H9 (cell line): ENCODE results near the gene JPT2. TPM values are rescaled to one million over a fixed set of nuclear protein-coding genes. Genes with fewer than 3 reads are reported as not detected.

ENCODE experiments used
- DNase-seq: peaks from one replicate; pipeline ENCODE4 v3.0.0-alpha.2; 2017
- H2AFZ ChIP-seq: one replicate; pipeline ENCODE4 v1.6.1; 2013; ENCODE audit warnings: mild to moderate bottlenecking, low read length, control low read depth, moderate library complexity
- H2AK5ac ChIP-seq: 2 replicates; pipeline ENCODE4 v1.6.1; 2013; ENCODE audit warnings: low read length, control low read depth, mixed read lengths; ENCODE audit not compliant: insufficient read length
- H2BK120ac ChIP-seq: one replicate; pipeline ENCODE4 v1.6.1; 2013; ENCODE audit warnings: low read depth, mild to moderate bottlenecking, low read length, control low read depth, inconsistent platforms; ENCODE audit not compliant: poor library complexity, severe bottlenecking
- H2BK12ac ChIP-seq: 2 replicates; pipeline ENCODE4 v1.6.1; 2013; ENCODE audit warnings: low read length, control low read depth, mixed read lengths, low read depth; ENCODE audit not compliant: insufficient read length
- H2BK15ac ChIP-seq: 2 replicates; pipeline ENCODE4 v1.6.1; 2013; ENCODE audit warnings: low read depth, low read length, control low read depth
- H2BK20ac ChIP-seq: one replicate; pipeline ENCODE4 v1.6.1; 2013; ENCODE audit warnings: low read depth, mild to moderate bottlenecking, low read length, control low read depth, inconsistent platforms; ENCODE audit not compliant: poor library complexity, severe bottlenecking
- H2BK5ac ChIP-seq: 2 replicates; pipeline ENCODE4 v1.6.1; 2013; ENCODE audit warnings: low read length, control low read depth, mixed read lengths; ENCODE audit not compliant: insufficient read length
- H3K14ac ChIP-seq: 2 replicates; pipeline ENCODE4 v1.6.1; 2013; ENCODE audit warnings: low read length, control low read depth; ENCODE audit not compliant: insufficient read depth
- H3K18ac ChIP-seq: 2 replicates; pipeline ENCODE4 v1.6.1; 2013; ENCODE audit warnings: low read depth, mild to moderate bottlenecking, mixed read lengths, low read length, control low read depth; ENCODE audit not compliant: insufficient read length
- H3K23ac ChIP-seq: 2 replicates; pipeline ENCODE4 v1.6.1; 2013; ENCODE audit warnings: low read length, control low read depth, mixed read lengths, low read depth; ENCODE audit not compliant: insufficient read length
- H3K23me2 ChIP-seq: 2 replicates; pipeline ENCODE4 v1.6.1; 2013; ENCODE audit warnings: low read depth, mild to moderate bottlenecking, mixed read lengths, low read length, control low read depth; ENCODE audit not compliant: insufficient read length, poor library complexity, severe bottlenecking
- H3K27ac ChIP-seq: 2 replicates; pipeline ENCODE4 v1.5.1; 2013; ENCODE audit warnings: low read length, control low read depth, mixed read lengths, low read depth; ENCODE audit not compliant: insufficient read length
- H3K27me3 ChIP-seq: 2 replicates; pipeline ENCODE4 v1.6.1; 2013; ENCODE audit warnings: low read length, control low read depth, inconsistent platforms; ENCODE audit not compliant: insufficient read depth
- H3K4ac ChIP-seq: 2 replicates; pipeline ENCODE4 v1.6.1; 2013; ENCODE audit warnings: low read depth, mild to moderate bottlenecking, control low read depth, inconsistent platforms, low read length, moderate library complexity
- H3K4me1 ChIP-seq: 2 replicates; pipeline ENCODE4 v1.6.1; 2013; ENCODE audit warnings: low read length, control low read depth, inconsistent platforms; ENCODE audit not compliant: insufficient read depth
- H3K4me2 ChIP-seq: 2 replicates; pipeline ENCODE4 v1.6.1; 2013; ENCODE audit warnings: low read length, control low read depth, mixed read lengths; ENCODE audit not compliant: insufficient read length, insufficient read depth
- H3K56ac ChIP-seq: 2 replicates; pipeline ENCODE4 v1.6.1; 2013; ENCODE audit warnings: low read depth, mild to moderate bottlenecking, mixed read lengths, low read length, control low read depth; ENCODE audit not compliant: insufficient read length
- H3K79me1 ChIP-seq: 2 replicates; pipeline ENCODE4 v1.6.1; 2013; ENCODE audit warnings: low read depth, mild to moderate bottlenecking, moderate library complexity, low read length, control low read depth, inconsistent platforms; ENCODE audit not compliant: insufficient read depth, poor library complexity, severe bottlenecking
- H3K79me2 ChIP-seq: 2 replicates; pipeline ENCODE4 v1.6.1; 2013; ENCODE audit warnings: low read length, control low read depth, inconsistent platforms; ENCODE audit not compliant: insufficient read depth
- H3K9ac ChIP-seq: 2 replicates; pipeline ENCODE4 v1.6.1; 2013; ENCODE audit warnings: low read length, control low read depth, mixed read lengths; ENCODE audit not compliant: insufficient read length; ENCODE audit errors: extremely low read depth
- H3K9me3 ChIP-seq: one replicate; pipeline ENCODE4 v1.6.1; 2013; ENCODE audit warnings: low read depth, low read length, inconsistent platforms; ENCODE audit not compliant: control insufficient read depth
- H3T11ph ChIP-seq: one replicate; pipeline ENCODE4 v1.6.1; 2013; ENCODE audit warnings: mild to moderate bottlenecking, low read length, control low read depth, inconsistent platforms
- H4K20me1 ChIP-seq: one replicate; pipeline ENCODE4 v1.6.1; 2013; ENCODE audit not compliant: control insufficient read depth, insufficient read length, insufficient read depth
- H4K5ac ChIP-seq: 2 replicates; pipeline ENCODE4 v1.6.1; 2013; ENCODE audit warnings: low read depth, mild to moderate bottlenecking, mixed read lengths, low read length, control low read depth; ENCODE audit not compliant: insufficient read length
- H4K8ac ChIP-seq: replicated peaks from 2 replicates; pipeline ENCODE4 v1.6.1; 2013; ENCODE audit warnings: low read length, control low read depth, mixed read lengths, low read depth; ENCODE audit not compliant: insufficient read length
- H4K91ac ChIP-seq: 2 replicates; pipeline ENCODE4 v1.6.1; 2013; ENCODE audit warnings: low read depth, mild to moderate bottlenecking, moderate library complexity, mixed read lengths, low read length, control low read depth; ENCODE audit not compliant: insufficient read length
- H3K27ac Mint-ChIP-seq, 3 experiments: 2 replicates in 2 of 3; 3 replicates in 1 of 3; pipeline ENCODE4 v1.8.0; 2020 to 2021; ENCODE audit warnings: mixed read lengths in 3 of 3, mild to moderate bottlenecking in 1 of 3, moderate library complexity in 1 of 3
- H3K27me3 Mint-ChIP-seq: 2 replicates; pipeline ENCODE4 v1.8.0; 2021; ENCODE audit warnings: low read depth, mild to moderate bottlenecking, moderate library complexity, mixed read lengths
- H3K36me3 Mint-ChIP-seq, 3 experiments: 2 replicates in 2 of 3; 3 replicates in 1 of 3; pipeline ENCODE4 v1.8.0; 2020 to 2021; ENCODE audit warnings: low read depth in 3 of 3, mixed read lengths in 3 of 3; ENCODE audit not compliant: insufficient read depth in 1 of 3
- H3K4me1 Mint-ChIP-seq, 2 experiments: 2 replicates each; pipeline ENCODE4 v1.8.0; 2020; ENCODE audit warnings: mixed read lengths in 2 of 2
- H3K4me3 Mint-ChIP-seq, 2 experiments: 2 replicates in 1 of 2; 3 replicates in 1 of 2; pipeline ENCODE4 v1.8.0; 2020 to 2021; ENCODE audit warnings: mild to moderate bottlenecking in 2 of 2, mixed read lengths in 2 of 2, moderate library complexity in 1 of 2
- H3K9me3 Mint-ChIP-seq, 2 experiments: 2 replicates in 1 of 2; 3 replicates in 1 of 2; pipeline ENCODE4 v1.8.0; 2020; ENCODE audit warnings: mild to moderate bottlenecking in 2 of 2, mixed read lengths in 2 of 2, moderate library complexity in 1 of 2
- CTCF ChIP-seq: fragments of 200-600 bp; sonication (generic); conservative IDR thresholded peaks from 3 replicates; pipeline ENCODE4 v1.8.0; 2021; ENCODE audit warnings: antibody characterized with exemption, mild to moderate bottlenecking
- WGBS: extraction: QIAGEN DNeasy Blood & Tissue Kit; methylation state at CpG from one replicate; pipeline ENCODE4 v1.1.7; 2013; ENCODE audit warnings: missing lambda C conversion rate, low lambda C conversion rate, mixed read lengths; ENCODE audit not compliant: insufficient read length; ENCODE audit errors: extremely low coverage; 5-methylcytosine and 5-hydroxymethylcytosine counted together
- total RNA-seq: library from RNA; stranded (reverse); gene quantifications from 2 replicates; pipeline ENCODE4 v1.2.1, GENCODE V29; 2021

The JPT2 gene
- total RNA-seq, 1 experiment from 2014 or later: 206 TPM

- no peaks in the 10 kb centered on the region for H3K23me2 ChIP-seq
- H3K14ac ChIP-seq: no peak overlapping the region
- no peak overlapping the region for H2AK5ac ChIP-seq
- H2BK120ac ChIP-seq: no peak overlapping the region
- no peak overlapping the region for H3K27ac ChIP-seq
- no peaks in the 10 kb centered on the region for H3K4me1 ChIP-seq
- H3K4me3 Mint-ChIP-seq: no peak overlapping the region
- H3K9ac ChIP-seq: no peak overlapping the region
- H2BK15ac ChIP-seq: no peak overlapping the region
- H4K20me1 ChIP-seq: no peaks in the 10 kb centered on the region
- H2AFZ ChIP-seq: no peak overlapping the region
- H3K79me1 ChIP-seq: no peaks in the 10 kb centered on the region
- no peak overlapping the region for H2BK12ac ChIP-seq
- no peak overlapping the region for H3K18ac ChIP-seq
- TF ChIP-seq CTCF: no peak
- no peak overlapping the region for H3K56ac ChIP-seq
- no CpG with 5 or more reads among the region's 32 CpGs for WGBS
- no peak overlapping the region for H4K5ac ChIP-seq
- no peak overlapping the region for H2BK20ac ChIP-seq
- no peak overlapping the region for H3K23ac ChIP-seq
- H3K4ac ChIP-seq: no peak overlapping the region
- H4K8ac ChIP-seq: peak overlapping the region; percentile 2
- no peaks in the 10 kb centered on the region for H3K27me3 Mint-ChIP-seq
- no peak for DNase-seq
- no peaks in the 10 kb centered on the region for H3K79me2 ChIP-seq
- no peaks in the 10 kb centered on the region for H3K9me3 Mint-ChIP-seq
- no peaks in the 10 kb centered on the region for H3K27me3 ChIP-seq
- H2BK5ac ChIP-seq: no peak overlapping the region
- no peak overlapping the region for H3T11ph ChIP-seq
- peak overlapping the region in 1 of 3 experiments; percentile 24; a peak in 3 of 7 replicates for H3K27ac Mint-ChIP-seq
- H3K9me3 ChIP-seq: no peaks in the 10 kb centered on the region
- H3K4me2 ChIP-seq: no peak overlapping the region
- H4K91ac ChIP-seq: no peak overlapping the region
- H3K4me1 Mint-ChIP-seq: peaks cover 0 to 4% of the 10 kb centered on the region in 2 experiments; a peak in 3 of 4 replicates
- peaks cover 2 to 19% (median 16%) of the 10 kb centered on the region in 3 experiments; a peak in 6 of 7 replicates for H3K36me3 Mint-ChIP-seq
Measured at GRCh38 chr16:1726661-1727502, 48.8 kb downstream of the JPT2 start.
